Fibroblast of gingiva (primary cell): Measurements from ENCODE around the gene ITPK1.

Source experiments
- DNase-seq: peaks from one replicate; pipeline ENCODE4 v3.0.0-alpha.2; 2011; ENCODE audit warnings: low read depth

The ITPK1 gene

GRCh38 chr14:93010522-93011140 lies 105.1 kb downstream of the ITPK1 start:
- no peak for DNase-seq

- no peak for DNase-seq
These were observed 105.6 kb downstream of the ITPK1 start for GRCh38 chr14:93010130-93010499.

DNA sequence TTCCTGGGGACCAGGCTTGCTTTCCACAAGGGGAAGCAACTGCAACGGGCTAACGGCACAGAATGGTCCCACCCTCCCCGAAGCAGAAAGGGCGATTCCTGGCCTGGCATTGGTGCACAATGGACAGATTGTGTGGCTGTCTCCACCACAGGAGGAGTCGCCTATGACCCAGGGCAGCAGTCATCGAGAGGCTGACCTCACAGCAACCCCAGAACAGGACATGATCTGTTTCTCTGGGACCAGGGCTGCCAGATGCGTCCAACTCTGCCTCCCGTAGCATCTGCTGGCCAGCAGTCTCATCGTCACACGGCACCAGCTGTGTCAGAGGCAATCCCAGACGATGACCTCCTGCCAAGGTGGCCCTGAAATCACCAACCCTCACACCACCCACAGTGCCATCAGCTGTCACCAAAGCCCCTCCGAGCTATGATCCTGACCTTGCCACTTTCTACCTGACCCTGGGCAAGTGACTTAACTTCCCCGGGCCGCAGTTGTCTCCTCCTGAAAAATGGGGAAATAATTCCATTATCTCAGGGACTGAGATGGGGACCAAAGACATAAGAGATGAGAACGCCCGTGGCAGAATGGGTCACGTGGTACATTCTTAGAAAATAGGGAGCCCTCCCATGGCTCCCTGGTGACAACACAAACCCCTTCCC lies 106.1 kb downstream of the ITPK1 start:
- DNase-seq = peak; percentile 55

- DNase-seq = peak; percentile 28
These were observed 107.3 kb downstream of the ITPK1 start for GRCh38 chr14:93008381-93008780.

- DNase-seq = peak; percentile 72
These were observed 108.3 kb downstream of the ITPK1 start for GRCh38 chr14:93007225-93007997.

DNA sequence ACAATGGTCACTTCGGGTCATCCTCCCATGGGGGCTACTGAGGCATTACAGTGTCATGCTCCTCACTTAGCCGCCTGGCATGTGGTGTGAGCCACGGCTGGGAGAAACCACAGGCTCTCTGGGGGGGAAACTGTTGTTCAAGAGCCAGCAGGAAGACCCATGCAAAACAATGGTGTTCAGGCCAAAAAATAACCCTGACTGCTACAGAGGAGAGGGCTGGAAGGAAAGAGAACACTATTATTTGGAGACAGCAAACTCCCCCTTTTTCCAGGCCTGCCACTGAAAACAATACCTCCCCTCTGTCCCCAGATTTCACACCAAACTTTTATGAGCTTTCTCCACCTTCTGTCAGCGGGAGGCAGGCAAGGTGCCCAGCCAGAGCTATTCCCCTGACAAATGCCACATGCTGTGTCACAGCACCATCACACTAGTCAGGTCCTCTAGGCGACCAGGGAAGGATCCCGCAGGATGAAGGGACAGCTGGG lies 109.1 kb downstream of the ITPK1 start:
- DNase-seq = peak; percentile 22

GRCh38 chr14:93005838-93006237 lies 109.9 kb downstream of the ITPK1 start:
- DNase-seq = no peak

- DNase-seq = no peak
These were observed 110.5 kb downstream of the ITPK1 start for GRCh38 chr14:93005135-93005813.

GRCh38 chr14:93004699-93005082 lies 111.0 kb downstream of the ITPK1 start:
- DNase-seq = no peak

DNA sequence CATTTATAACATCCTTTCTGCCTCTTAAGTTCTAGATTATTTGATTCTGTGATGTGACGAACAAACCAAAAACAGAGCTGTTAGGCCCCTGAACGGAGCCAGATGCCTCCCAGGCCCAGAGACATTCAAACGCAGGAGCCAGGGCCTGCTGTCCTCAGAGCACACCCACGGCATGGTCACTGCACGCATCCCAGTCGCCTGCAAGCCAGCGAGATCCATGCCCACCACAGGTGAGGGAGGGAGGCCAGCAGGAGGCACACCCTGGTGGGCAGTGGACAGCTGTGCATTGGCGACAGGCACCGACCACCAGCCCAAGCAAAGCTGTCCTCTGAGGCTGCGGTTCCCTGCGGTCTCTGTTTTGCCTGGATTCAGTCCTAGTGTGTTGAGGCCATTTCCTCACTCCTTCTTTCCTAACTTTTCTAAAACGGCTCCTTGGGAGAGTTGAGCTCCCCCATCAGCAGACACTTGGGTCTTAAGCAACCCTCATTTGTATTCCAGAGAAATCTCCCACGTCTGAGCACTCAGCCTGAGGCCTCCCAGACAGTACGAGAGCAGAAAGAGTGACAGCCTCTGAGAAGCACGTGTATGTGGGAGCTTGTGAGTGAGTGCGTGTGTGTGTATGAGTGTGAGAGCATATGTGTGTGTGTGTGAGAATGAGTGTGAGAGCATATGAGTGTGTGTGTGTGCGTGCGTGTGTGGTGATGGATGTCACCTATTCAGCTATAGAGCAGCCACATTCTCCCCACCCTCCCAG lies 111.6 kb downstream of the ITPK1 start:
- peak; percentile 74 for DNase-seq

DNA sequence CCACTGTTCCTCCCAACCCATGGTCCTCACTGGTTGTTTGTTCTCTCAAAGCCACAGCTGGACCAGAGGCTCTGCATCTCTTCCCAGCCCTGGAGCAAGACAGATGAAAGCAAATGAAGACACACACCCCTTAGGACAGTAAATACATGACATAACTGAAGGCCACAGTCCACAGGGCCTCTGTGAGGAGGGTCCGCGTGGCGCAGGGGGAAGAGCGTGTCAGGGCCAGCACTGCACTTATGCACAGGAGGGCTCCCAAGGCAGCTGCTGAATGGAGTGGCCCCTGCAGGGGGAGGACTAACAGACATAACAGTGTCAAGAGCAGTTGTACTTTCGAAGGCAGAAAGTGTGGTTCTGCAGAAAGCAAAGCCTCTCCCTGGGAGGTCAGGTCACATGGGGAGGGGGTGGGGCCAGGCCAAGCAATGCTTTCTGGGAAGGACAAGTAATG lies 112.8 kb downstream of the ITPK1 start:
- no peak for DNase-seq

DNA sequence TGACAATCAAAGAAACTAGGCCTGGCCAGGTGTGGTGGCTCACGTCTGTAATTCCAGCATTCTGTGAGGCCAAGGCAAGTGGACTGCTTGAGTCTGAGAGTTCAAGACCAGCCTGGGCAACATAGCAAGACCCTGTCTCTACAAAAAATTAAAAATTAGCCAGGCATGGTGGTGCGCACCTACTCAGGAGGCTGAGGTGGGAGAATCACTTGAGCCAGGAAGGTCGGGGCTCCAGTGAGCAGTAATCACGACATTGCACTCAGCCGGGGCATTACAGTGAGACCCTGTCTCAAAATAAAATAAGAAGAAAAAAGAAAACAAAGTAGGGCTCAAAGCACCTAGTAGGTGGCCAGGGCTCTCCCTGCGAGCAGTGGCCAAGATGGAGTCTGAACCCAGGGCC lies 113.7 kb downstream of the ITPK1 start:
- no peak for DNase-seq

DNA sequence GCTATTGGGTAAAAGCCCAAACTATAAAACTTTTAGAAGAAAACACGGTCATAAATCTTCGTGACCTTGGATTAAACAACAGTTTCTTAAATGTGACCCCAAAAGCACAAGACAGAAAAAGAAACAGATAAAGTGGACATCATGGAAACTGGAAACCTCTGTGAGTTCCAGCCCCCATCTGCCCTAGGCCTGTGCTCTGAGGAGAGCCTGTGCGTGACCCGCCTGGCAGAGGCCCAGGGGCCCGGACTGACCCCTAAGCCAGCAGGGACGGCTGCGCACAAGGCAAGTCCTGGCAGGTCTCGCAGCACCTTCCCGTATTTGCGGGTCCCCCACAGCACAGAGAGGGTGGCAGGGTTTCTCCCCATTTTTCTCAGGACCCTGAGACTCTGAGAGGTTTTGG lies 116.8 kb downstream of the ITPK1 start:
- no peak for DNase-seq

- DNase-seq = no peak
These were observed 118.2 kb downstream of the ITPK1 start for GRCh38 chr14:92997343-92998061.

- DNase-seq = no peak
These were observed 120.1 kb downstream of the ITPK1 start for GRCh38 chr14:92995620-92996019.

GRCh38 chr14:92994942-92995341 lies 120.8 kb downstream of the ITPK1 start:
- DNase-seq = no peak

- no peak for DNase-seq
These were observed 121.5 kb downstream of the ITPK1 start for GRCh38 chr14:92994131-92994676.

DNA sequence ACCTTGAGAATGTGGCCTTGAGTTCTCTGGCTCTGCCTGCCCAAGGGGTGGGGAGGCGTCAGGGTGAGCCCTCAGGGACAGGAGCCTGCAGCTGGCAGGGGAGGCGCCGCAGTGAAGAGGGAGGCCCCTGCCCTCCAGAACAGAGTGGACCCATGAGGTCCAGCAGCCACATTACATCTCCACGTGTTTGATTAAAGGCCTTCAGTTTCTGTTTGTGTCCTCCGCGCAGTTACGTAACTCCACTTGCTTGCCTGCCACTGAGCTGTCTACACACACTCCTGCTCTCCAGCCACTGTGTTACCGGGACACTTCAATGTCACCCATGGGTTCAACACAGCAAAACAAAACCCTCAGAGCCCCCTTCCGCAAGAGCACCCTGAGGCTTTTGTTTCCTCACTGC lies 122.4 kb downstream of the ITPK1 start:
- DNase-seq = no peak

GRCh38 chr14:92991536-92991935 lies 124.2 kb downstream of the ITPK1 start:
- DNase-seq = no peak
